ENCODE results near the gene DCAF4.
A peak's percentile ranks its signal among the peaks of the same experiment; 100 is the strongest.

Gene DCAF4, protein sequence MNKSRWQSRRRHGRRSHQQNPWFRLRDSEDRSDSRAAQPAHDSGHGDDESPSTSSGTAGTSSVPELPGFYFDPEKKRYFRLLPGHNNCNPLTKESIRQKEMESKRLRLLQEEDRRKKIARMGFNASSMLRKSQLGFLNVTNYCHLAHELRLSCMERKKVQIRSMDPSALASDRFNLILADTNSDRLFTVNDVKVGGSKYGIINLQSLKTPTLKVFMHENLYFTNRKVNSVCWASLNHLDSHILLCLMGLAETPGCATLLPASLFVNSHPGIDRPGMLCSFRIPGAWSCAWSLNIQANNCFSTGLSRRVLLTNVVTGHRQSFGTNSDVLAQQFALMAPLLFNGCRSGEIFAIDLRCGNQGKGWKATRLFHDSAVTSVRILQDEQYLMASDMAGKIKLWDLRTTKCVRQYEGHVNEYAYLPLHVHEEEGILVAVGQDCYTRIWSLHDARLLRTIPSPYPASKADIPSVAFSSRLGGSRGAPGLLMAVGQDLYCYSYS

GRCh38 chr14:72926292-72927028 is at the start of gene DCAF4:
Gene DCAF4, plus strand, starts transcription at chr14:72926464. Its CDS starts 11,515 bp downstream, at chr14:72937979.
- no peaks in the 10 kb centered on the region for H3K9me3 ChIP-seq (ENCODE audit: control insufficient read depth, low read length)
- H3K27me3 ChIP-seq (ENCODE audit: control insufficient read depth, insufficient read depth, low read length): no peaks in the 10 kb centered on the region
- H3K4me1 ChIP-seq (ENCODE audit: control insufficient read depth, insufficient read depth, low read length): peaks cover 10% of the 10 kb centered on the region
- H3K4me3 ChIP-seq (ENCODE audit: low read length): peak within 1 kb of the TSS; percentile 97
- no peaks in the 10 kb centered on the region for H3K36me3 ChIP-seq (ENCODE audit: control insufficient read depth, insufficient read depth, low read length)
- H3K9ac ChIP-seq (ENCODE audit: low read length): peak within 1 kb of the TSS; percentile 89

GRCh38 chr14:72876710-72877063 is 49.6 kb upstream of the DCAF4 start:
- Histone ChIP-seq H3K9ac (ENCODE audit: low read length) (no peak overlapping the region), H3K4me3 (ENCODE audit: low read length) (no peak overlapping the region)

GRCh38 chr14:72878746-72879145 is 47.5 kb upstream of the DCAF4 start:
- Histone ChIP-seq H3K27me3 (ENCODE audit: control insufficient read depth, insufficient read depth, low read length) (peaks cover 5% of the 10 kb centered on the region), H3K4me1 (ENCODE audit: control insufficient read depth, insufficient read depth, low read length) (no peaks in the 10 kb centered on the region), H3K9ac (ENCODE audit: low read length) (no peak overlapping the region), H3K9me3 (ENCODE audit: control insufficient read depth, low read length) (no peaks in the 10 kb centered on the region), H3K36me3 (ENCODE audit: control insufficient read depth, insufficient read depth, low read length) (no peaks in the 10 kb centered on the region), H3K4me3 (ENCODE audit: low read length) (no peak overlapping the region)

More at GRCh38 chr14:72876710-72877063, 49.6 kb upstream of the DCAF4 start:
- Histone ChIP-seq H3K27me3 (ENCODE audit: control insufficient read depth, insufficient read depth, low read length) (peaks cover 5% of the 10 kb centered on the region), H3K36me3 (ENCODE audit: control insufficient read depth, insufficient read depth, low read length) (no peaks in the 10 kb centered on the region), H3K4me1 (ENCODE audit: control insufficient read depth, insufficient read depth, low read length) (no peaks in the 10 kb centered on the region), H3K9me3 (ENCODE audit: control insufficient read depth, low read length) (no peaks in the 10 kb centered on the region)

GRCh38 chr14:72879431-72879830 is 46.8 kb upstream of the DCAF4 start:
- Histone ChIP-seq H3K9me3 (ENCODE audit: control insufficient read depth, low read length) (no peaks in the 10 kb centered on the region), H3K4me1 (ENCODE audit: control insufficient read depth, insufficient read depth, low read length) (no peaks in the 10 kb centered on the region), H3K9ac (ENCODE audit: low read length) (no peak overlapping the region), H3K4me3 (ENCODE audit: low read length) (no peak overlapping the region), H3K27me3 (ENCODE audit: control insufficient read depth, insufficient read depth, low read length) (peaks cover 5% of the 10 kb centered on the region), H3K36me3 (ENCODE audit: control insufficient read depth, insufficient read depth, low read length) (no peaks in the 10 kb centered on the region)

GRCh38 chr14:72880164-72880563 is 46.1 kb upstream of the DCAF4 start:
- Histone ChIP-seq H3K4me3 (ENCODE audit: low read length) (no peak overlapping the region), H3K27me3 (ENCODE audit: control insufficient read depth, insufficient read depth, low read length) (peaks cover 5% of the 10 kb centered on the region), H3K36me3 (ENCODE audit: control insufficient read depth, insufficient read depth, low read length) (no peaks in the 10 kb centered on the region), H3K9me3 (ENCODE audit: control insufficient read depth, low read length) (no peaks in the 10 kb centered on the region), H3K4me1 (ENCODE audit: control insufficient read depth, insufficient read depth, low read length) (no peaks in the 10 kb centered on the region), H3K9ac (ENCODE audit: low read length) (no peak overlapping the region)

DNA sequence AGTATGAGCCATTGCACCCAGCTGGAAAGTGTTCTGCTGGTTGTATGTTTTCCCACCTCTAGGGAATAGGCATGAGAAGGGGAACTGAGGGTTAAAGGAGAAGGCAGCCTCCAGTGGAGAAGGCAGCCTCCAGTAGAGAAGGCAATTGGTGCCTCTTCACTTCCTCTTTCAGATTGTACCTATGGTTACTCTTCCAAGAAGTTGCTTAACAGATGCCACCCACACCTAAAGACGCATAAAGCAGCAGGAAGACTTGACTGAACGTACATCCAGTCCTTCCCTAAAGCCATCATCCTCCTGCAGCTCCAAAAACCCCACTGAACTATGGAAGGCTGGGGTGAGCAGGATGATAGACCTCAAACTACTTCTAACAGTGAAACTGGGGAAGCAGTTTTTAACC is 45.4 kb upstream of the DCAF4 start:
- no peaks in the 10 kb centered on the region for H3K36me3 ChIP-seq (ENCODE audit: control insufficient read depth, insufficient read depth, low read length)
- no peaks in the 10 kb centered on the region for H3K4me1 ChIP-seq (ENCODE audit: control insufficient read depth, insufficient read depth, low read length)

DNA sequence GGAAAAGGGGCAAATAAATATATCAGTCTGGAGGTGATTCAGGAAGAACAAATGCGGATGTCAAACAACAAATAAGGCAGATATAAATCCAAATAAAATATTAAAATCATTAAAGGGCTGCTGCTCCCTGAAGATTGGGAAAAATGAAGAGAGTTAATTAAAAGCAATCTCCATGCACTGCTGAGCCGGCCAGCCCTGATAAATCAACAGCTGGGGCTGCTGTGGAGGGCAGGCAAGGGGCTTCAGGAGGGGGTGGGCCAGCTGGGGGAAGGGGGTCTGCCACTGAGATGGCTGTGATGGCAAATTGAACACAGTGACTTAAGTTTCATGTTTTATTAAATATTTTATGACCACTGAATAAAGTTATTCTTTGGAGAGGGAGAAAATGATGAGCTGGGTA is 44.7 kb upstream of the DCAF4 start:
- Histone ChIP-seq H3K9me3 (ENCODE audit: control insufficient read depth, low read length) (no peaks in the 10 kb centered on the region), H3K27me3 (ENCODE audit: control insufficient read depth, insufficient read depth, low read length) (peaks cover 5% of the 10 kb centered on the region), H3K36me3 (ENCODE audit: control insufficient read depth, insufficient read depth, low read length) (no peaks in the 10 kb centered on the region), H3K9ac (ENCODE audit: low read length) (no peak overlapping the region), H3K4me3 (ENCODE audit: low read length) (no peak overlapping the region), H3K4me1 (ENCODE audit: control insufficient read depth, insufficient read depth, low read length) (no peaks in the 10 kb centered on the region)

More for the DNA sequence above, 45.4 kb upstream of the DCAF4 start:
- H3K4me3 ChIP-seq (ENCODE audit: low read length): no peak overlapping the region
- H3K27me3 ChIP-seq (ENCODE audit: control insufficient read depth, insufficient read depth, low read length): peaks cover 5% of the 10 kb centered on the region
- H3K9me3 ChIP-seq (ENCODE audit: control insufficient read depth, low read length): no peaks in the 10 kb centered on the region
- no peak overlapping the region for H3K9ac ChIP-seq (ENCODE audit: low read length)

GRCh38 chr14:72882047-72882446 is 44.2 kb upstream of the DCAF4 start:
- H3K27me3 ChIP-seq (ENCODE audit: control insufficient read depth, insufficient read depth, low read length): peaks cover under 1% of the 10 kb centered on the region
- H3K36me3 ChIP-seq (ENCODE audit: control insufficient read depth, insufficient read depth, low read length): no peaks in the 10 kb centered on the region
- H3K4me3 ChIP-seq (ENCODE audit: low read length): no peak overlapping the region
- H3K4me1 ChIP-seq (ENCODE audit: control insufficient read depth, insufficient read depth, low read length): no peaks in the 10 kb centered on the region
- H3K9ac ChIP-seq (ENCODE audit: low read length): no peak overlapping the region
- H3K9me3 ChIP-seq (ENCODE audit: control insufficient read depth, low read length): no peaks in the 10 kb centered on the region

GRCh38 chr14:72882463-72882862 is 43.8 kb upstream of the DCAF4 start:
- no peak overlapping the region for H3K9ac ChIP-seq (ENCODE audit: low read length)
- H3K4me3 ChIP-seq (ENCODE audit: low read length): no peak overlapping the region
- no peaks in the 10 kb centered on the region for H3K36me3 ChIP-seq (ENCODE audit: control insufficient read depth, insufficient read depth, low read length)
- H3K9me3 ChIP-seq (ENCODE audit: control insufficient read depth, low read length): no peaks in the 10 kb centered on the region
- no peaks in the 10 kb centered on the region for H3K4me1 ChIP-seq (ENCODE audit: control insufficient read depth, insufficient read depth, low read length)
- peaks cover 4% of the 10 kb centered on the region for H3K27me3 ChIP-seq (ENCODE audit: control insufficient read depth, insufficient read depth, low read length)

- Histone ChIP-seq H3K4me1 (ENCODE audit: control insufficient read depth, insufficient read depth, low read length) (no peaks in the 10 kb centered on the region), H3K36me3 (ENCODE audit: control insufficient read depth, insufficient read depth, low read length) (no peaks in the 10 kb centered on the region), H3K27me3 (ENCODE audit: control insufficient read depth, insufficient read depth, low read length) (peaks cover 8% of the 10 kb centered on the region), H3K4me3 (ENCODE audit: low read length) (no peak overlapping the region), H3K9ac (ENCODE audit: low read length) (no peak overlapping the region), H3K9me3 (ENCODE audit: control insufficient read depth, low read length) (no peaks in the 10 kb centered on the region)
Measured at GRCh38 chr14:72883109-72883508, 43.2 kb upstream of the DCAF4 start.

- Histone ChIP-seq H3K9ac (ENCODE audit: low read length) (no peak overlapping the region), H3K9me3 (ENCODE audit: control insufficient read depth, low read length) (no peaks in the 10 kb centered on the region), H3K27me3 (ENCODE audit: control insufficient read depth, insufficient read depth, low read length) (peaks cover 14% of the 10 kb centered on the region), H3K4me1 (ENCODE audit: control insufficient read depth, insufficient read depth, low read length) (no peaks in the 10 kb centered on the region), H3K4me3 (ENCODE audit: low read length) (no peak overlapping the region), H3K36me3 (ENCODE audit: control insufficient read depth, insufficient read depth, low read length) (no peaks in the 10 kb centered on the region)
Measured at GRCh38 chr14:72883961-72884360, 42.3 kb upstream of the DCAF4 start.

GRCh38 chr14:72884386-72884785 is 41.9 kb upstream of the DCAF4 start:
- H3K4me3 ChIP-seq (ENCODE audit: low read length): no peak overlapping the region
- no peak overlapping the region for H3K9ac ChIP-seq (ENCODE audit: low read length)
- H3K36me3 ChIP-seq (ENCODE audit: control insufficient read depth, insufficient read depth, low read length): no peaks in the 10 kb centered on the region
- H3K4me1 ChIP-seq (ENCODE audit: control insufficient read depth, insufficient read depth, low read length): no peaks in the 10 kb centered on the region
- no peaks in the 10 kb centered on the region for H3K9me3 ChIP-seq (ENCODE audit: control insufficient read depth, low read length)
- peaks cover 18% of the 10 kb centered on the region for H3K27me3 ChIP-seq (ENCODE audit: control insufficient read depth, insufficient read depth, low read length)

Data from mucosa of stomach (tissue), 1 donor.